ENCODE results near the gene FRMPD4. TPM values are rescaled to one million over a fixed set of nuclear protein-coding genes. Genes with fewer than 3 reads are reported as not detected.

Gene FRMPD4
- polyA plus RNA-seq, 10 donors = 0.31 to 1.6 (median 0.68) TPM

DNA sequence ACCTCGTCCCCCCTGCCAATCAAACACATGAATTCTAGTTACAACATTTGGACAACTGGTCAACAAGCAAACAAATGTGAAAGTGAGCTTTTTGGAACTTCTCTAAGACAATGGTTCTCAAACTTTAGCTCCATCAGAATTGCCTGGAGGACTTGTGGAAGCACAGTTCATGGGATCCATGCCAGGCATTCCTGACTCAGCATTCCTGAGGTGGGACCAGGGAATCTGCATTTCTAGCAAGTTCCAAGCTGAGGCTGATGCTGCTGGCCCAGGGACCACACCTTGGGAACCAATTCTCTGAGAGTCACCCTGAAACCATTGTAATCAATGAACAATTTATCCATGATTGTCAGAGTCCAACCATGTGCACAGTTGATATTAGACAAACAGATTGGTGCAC, 609.2 kb downstream of the FRMPD4 start:
- no peak for DNase-seq

DNA sequence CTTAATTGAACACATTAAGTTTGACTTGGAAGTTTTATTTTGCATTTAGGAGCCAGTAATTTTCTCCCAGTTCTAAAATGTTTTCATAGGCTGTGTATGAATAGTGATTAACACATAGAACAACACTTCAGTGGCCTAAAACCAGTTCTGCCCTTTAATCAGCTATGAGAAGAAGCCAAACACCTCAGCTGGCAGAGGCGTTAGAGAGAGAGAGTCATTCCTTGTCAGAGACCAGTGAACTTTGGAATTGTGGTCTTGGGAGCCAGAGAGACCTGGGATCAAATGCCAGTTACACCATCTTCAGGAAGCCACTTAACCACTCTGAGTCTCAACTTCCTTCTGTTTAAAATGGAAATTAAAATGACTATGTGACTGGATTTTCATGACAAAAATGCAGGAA, 613.6 kb downstream of the FRMPD4 start:
- no peak for DNase-seq

DNA sequence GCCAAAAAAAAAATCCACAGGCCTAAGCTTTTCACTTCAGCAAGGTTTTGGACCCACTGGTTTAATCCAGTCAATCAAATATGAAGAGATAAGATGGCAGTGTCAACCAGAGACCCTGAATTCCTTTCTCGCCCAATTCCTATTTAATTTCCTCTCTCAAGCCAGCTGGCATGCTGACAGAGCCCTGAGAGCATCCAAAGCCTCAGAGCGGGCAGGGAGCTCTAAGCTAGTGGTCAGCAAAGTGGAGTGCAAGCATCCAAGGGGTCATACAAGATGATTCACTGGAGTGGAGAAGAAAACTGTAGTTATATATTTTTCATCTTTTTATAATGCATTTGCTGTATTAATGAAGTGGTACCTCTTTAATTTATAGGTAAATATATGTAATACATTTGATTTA, 615.1 kb downstream of the FRMPD4 start:
- DNase-seq = no peak

- no peak for DNase-seq
Measured at GRCh38 chrX:12758291-12758690, 620.0 kb downstream of the FRMPD4 start.

- DNase-seq = no peak
Measured at GRCh38 chrX:12767856-12768255, 629.6 kb downstream of the FRMPD4 start.

DNA sequence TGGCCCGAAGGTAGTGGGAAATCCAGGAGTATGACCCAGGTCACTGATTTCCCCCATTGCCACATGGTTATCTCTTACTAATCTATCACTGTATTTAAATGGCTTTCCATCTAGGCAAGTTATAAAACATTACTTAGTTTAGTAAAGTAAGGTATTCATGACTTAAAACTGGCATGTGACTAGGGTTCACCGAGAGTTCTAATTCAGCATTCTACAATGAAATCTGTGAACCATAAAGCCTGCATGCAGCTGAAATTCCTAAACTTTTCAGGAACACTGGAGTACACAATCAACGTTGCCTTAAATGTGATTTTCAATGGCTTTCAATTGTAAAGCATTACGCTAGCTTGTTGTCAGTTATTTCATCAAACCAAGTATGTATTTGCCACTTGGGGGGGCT, 630.2 kb downstream of the FRMPD4 start:
- no peak for DNase-seq

- peak in 2 of 3 donors; percentile 10 to 24 for DNase-seq
Measured at GRCh38 chrX:12770440-12770839, 632.2 kb downstream of the FRMPD4 start.

DNA sequence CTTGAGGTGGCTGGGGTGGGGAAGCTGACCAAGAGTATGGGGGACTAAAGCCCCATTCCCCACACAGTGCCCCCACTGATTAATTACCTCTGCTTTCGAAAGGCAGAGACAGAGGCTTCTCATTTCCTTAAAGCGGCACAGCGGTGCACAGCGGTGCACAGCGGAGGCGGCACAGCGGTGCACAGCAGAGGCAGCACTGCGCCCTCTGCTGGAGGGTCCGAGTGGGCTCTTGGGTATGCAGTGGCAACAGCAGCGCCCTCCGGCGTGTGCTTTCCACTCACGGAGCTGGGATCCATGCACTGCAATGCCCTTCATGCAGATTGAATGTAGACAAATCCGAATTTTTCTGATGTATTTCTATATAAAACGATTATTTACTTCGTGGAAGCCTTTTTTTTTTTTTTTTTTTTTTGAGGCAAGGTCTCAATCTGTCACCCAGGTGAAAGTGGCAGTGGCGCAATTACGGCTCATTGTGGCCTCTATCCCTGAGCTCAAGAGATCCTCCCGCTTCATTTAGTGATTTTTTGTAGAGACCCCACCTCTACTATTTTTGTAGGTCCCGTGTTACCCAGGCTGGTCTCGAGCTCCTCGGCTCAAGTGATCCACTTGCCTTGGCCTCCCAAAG, 633.3 kb downstream of the FRMPD4 start:
- peak in 2 of 3 donors; percentile 17 to 22 for DNase-seq

Measured in muscle of back (tissue), 11 donors.